IgD-negative memory B cell (primary cell): Measurements from ENCODE around the gene ANKRD1. TPM values are rescaled to one million over a fixed set of nuclear protein-coding genes. Genes with fewer than 3 reads are reported as not detected.

Experiments used
- H3K27ac Mint-ChIP-seq, 3 donors: one replicate each; pipeline ENCODE4 v1.8.0; 2020 to 2022; ENCODE audit warnings: mild to moderate bottlenecking in 3 of 3, mixed read lengths in 3 of 3, moderate library complexity in 1 of 3
- H3K27me3 Mint-ChIP-seq: one replicate; pipeline ENCODE4 v1.8.0; 2021; ENCODE audit warnings: mixed read lengths
- H3K36me3 Mint-ChIP-seq: one replicate; pipeline ENCODE4 v1.8.0; 2020; ENCODE audit warnings: mild to moderate bottlenecking, mixed read lengths
- H3K4me1 Mint-ChIP-seq, 3 donors: one replicate each; pipeline ENCODE4 v1.8.0; 2020 to 2022; ENCODE audit warnings: mixed read lengths in 3 of 3, mild to moderate bottlenecking in 1 of 3
- H3K4me3 Mint-ChIP-seq, 4 donors: one replicate each; pipeline ENCODE4 v1.8.0; 2020 to 2022; ENCODE audit warnings: mild to moderate bottlenecking in 4 of 4, mixed read lengths in 4 of 4, moderate library complexity in 3 of 4
- H3K9me3 Mint-ChIP-seq, 3 donors: one replicate each; pipeline ENCODE4 v1.8.0; 2020 to 2021; ENCODE audit warnings: mixed read lengths in 3 of 3, mild to moderate bottlenecking in 1 of 3
- polyA plus RNA-seq: library from polyadenylated mRNA; unstranded; fragments of 300-500 nt; fragmentation: Illumina TruSeq; gene quantifications from one replicate; pipeline ENCODE4 v1.2.3, GENCODE V29; 2021

Gene ANKRD1
- polyA plus RNA-seq, 1 donor from 2014 or later = not detected

DNA sequence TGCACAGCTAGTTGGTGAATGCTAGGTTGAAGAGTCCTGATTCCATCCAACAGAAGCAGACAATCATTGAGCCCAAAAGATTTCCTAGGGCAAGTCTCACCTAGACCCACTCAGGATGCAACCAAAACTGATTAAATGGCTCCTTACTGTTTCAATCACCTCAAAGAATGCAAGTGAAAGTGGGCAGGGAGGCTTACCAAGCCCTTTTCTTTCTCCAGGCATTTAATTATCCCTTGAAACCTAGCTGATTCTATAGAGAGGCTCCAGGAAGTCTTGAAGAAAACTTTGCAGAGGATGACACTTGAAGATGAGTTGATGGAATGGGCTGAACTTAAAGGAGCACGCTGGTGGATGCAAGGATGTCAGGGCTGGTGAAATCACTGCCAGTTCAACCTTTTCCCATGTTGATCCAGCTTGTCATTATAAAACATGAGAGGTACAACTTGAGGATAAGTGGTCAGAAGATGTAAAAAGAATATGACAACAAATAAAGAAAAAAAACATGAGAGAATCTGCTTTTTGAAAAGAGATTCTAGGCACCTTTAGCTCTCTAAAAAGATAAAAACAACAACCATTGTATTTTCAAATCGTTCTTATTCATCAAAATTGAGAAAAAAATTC lies 2.3 kb upstream of the ANKRD1 start:
- no peak overlapping the region for H3K4me3 Mint-ChIP-seq
- no peak overlapping the region for H3K27ac Mint-ChIP-seq
- H3K9me3 Mint-ChIP-seq = no peaks in the 10 kb centered on the region
- peaks cover 1% of the 10 kb centered on the region for H3K36me3 Mint-ChIP-seq
- peaks cover 3 to 7% (median 5%) of the 10 kb centered on the region in 3 donors for H3K4me1 Mint-ChIP-seq
- no peaks in the 10 kb centered on the region for H3K27me3 Mint-ChIP-seq

DNA sequence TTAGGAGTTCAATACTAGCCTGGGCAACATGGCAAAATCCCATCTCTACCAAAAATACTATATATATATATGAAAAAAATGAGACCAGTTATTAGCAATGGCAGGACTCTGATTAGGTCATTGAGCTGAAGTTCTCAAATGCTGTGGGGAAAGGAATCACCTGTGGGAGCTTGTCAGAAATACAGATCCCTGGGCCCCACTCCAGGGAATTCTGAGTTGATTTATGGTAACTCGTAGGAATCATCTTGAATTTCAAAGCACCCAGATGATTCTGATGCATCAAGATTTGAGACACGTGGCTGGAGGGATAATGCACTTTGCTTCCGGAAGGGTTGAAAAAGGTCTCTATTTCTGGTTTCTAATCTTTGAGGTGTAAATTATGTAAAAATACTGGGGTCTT lies 1.0 kb upstream of the ANKRD1 start:
- H3K4me1 Mint-ChIP-seq = peaks cover 3 to 13% (median 13%) of the 10 kb centered on the region in 3 donors
- H3K27me3 Mint-ChIP-seq = no peaks in the 10 kb centered on the region
- peaks cover 1% of the 10 kb centered on the region for H3K36me3 Mint-ChIP-seq
- H3K4me3 Mint-ChIP-seq = no peak overlapping the region
- no peak overlapping the region for H3K27ac Mint-ChIP-seq
- H3K9me3 Mint-ChIP-seq = no peaks in the 10 kb centered on the region

DNA sequence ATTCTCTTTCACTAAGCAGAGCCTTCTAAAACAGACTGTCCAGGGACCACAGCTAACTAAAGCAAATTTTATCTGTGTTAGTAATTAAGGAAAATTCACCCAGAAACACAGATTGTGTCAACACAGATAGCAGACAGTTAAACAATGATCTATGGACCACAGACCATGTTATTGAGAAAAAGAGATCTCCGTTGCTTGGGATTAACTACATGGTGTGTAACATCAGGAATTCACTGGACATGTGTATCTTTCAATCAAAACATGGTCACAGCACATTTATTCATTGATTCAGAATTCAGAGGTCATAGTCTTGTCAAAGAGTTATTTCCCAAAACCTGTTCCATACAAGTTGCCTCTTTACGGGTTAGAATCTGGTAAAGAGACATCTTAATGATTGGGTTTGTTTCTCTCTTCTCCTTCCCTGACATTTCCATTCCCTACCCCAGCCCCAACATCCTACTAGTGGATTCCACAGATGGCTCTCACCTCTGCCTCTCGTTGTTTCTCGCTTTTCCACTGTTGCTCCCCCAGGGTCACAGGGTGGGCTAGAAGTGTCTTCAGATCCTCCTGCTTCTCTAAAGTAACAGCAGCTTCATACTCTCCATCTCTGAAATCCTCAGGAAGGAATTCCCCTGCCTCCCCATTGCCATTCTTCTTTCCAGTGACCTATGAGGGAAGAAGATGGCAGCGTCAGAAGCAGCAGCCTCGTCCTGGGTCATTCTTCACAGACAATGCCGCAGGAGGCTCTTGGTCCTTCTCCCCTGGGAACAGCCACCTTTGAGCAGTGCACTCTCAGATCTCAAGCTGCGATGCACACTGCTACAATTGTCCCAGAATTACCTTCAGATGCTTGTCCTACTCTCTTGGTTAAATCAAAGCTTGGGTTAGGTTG lies 958 bp downstream of the ANKRD1 start:
- H3K9me3 Mint-ChIP-seq = no peaks in the 10 kb centered on the region
- no peak overlapping the region for H3K4me3 Mint-ChIP-seq
- no peak overlapping the region for H3K27ac Mint-ChIP-seq
- H3K4me1 Mint-ChIP-seq = peaks cover 3 to 13% (median 13%) of the 10 kb centered on the region in 3 donors
- H3K36me3 Mint-ChIP-seq = peaks cover 1% of the 10 kb centered on the region
- H3K27me3 Mint-ChIP-seq = no peaks in the 10 kb centered on the region

GRCh38 chr10:90917968-90918318 lies 2.9 kb downstream of the ANKRD1 start:
- Mint-ChIP-seq H3K4me3 (no peak overlapping the region), H3K27ac (no peak overlapping the region), H3K4me1 (peaks cover 3 to 13% (median 13%) of the 10 kb centered on the region in 3 donors), H3K27me3 (no peaks in the 10 kb centered on the region), H3K9me3 (no peaks in the 10 kb centered on the region), H3K36me3 (peaks cover 1% of the 10 kb centered on the region)

DNA sequence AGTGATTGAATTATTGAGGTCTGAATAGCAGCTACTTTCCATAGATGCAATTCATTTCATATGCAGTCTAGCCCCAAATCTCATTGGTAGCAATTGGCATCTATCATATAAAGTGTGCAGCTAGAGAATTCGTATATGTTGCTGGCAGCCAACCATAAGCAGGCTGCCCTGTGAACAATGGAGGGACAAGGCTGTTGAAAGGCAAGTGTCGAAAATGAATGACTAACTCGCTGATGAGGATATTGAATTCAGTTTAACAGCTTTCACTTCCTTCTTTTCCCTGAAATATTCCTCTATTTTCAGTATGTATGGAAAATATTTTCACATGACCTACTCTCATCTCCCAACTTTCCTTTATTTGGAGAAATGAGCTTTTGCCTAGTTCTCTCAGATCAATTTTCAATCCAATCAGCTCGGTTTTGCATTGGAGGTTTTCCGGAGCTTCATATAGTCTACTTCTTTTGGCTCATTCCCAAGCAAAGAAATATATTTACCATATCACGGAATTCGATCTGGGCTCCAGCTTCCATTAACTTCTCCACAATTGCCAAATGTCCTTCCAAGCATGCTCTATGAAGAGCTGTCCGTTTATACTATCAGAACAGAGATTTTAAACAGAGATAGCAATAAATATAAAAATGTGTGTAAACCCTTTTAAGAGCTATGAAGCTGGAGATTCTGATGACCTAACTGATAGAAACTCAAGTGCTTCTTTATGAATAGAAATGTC lies 3.5 kb downstream of the ANKRD1 start:
- no peak overlapping the region for H3K4me3 Mint-ChIP-seq
- H3K27me3 Mint-ChIP-seq = no peaks in the 10 kb centered on the region
- peaks cover 3 to 13% (median 13%) of the 10 kb centered on the region in 3 donors for H3K4me1 Mint-ChIP-seq

DNA sequence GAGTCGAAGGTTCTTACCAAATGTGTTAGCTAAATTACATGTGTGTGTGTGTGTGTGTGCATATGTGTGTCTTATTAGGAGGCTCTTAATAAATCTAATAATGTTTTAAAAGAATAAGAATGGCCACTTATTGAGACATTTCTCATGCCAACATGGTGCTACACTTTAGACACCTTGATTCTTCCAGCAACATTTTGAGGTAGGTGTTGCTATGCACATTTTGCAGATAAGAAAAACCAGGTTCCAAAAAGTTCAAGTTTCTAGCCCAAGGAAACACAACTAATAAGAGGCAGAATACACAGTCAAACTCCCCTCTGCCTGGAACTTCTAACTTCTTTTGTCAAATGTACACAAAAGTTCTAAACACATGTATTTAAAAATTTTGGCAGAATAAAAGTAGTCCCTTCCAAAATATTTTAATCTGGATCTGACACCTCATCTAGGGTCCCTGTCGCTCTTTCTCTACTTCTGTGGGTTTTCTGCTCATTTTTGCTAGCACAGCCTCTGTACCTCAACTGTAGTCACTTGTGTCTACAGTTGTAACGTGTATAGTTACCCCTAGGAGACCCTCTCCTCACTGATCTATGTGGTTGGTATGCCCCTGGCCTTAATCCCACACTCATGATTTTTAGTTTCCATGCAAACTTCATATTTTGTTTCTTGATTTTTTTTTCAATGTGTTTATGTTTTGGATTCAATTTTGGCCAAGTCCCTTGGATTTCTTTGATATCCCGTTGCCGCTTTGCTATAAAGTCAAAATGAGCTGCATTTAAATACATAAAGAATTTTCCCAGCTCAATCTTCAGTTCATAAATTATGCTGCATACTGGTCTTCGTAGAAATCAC lies 4.3 kb downstream of the ANKRD1 start:
- no peaks in the 10 kb centered on the region for H3K27me3 Mint-ChIP-seq
- H3K9me3 Mint-ChIP-seq = no peaks in the 10 kb centered on the region
- H3K4me3 Mint-ChIP-seq = no peak overlapping the region
- no peak overlapping the region for H3K27ac Mint-ChIP-seq
- H3K36me3 Mint-ChIP-seq = no peaks in the 10 kb centered on the region
- H3K4me1 Mint-ChIP-seq = peaks cover 5 to 16% (median 15%) of the 10 kb centered on the region in 3 donors

More for the DNA sequence above, 3.5 kb downstream of the ANKRD1 start:
- Mint-ChIP-seq H3K36me3 (peaks cover 1% of the 10 kb centered on the region), H3K9me3 (no peaks in the 10 kb centered on the region), H3K27ac (no peak overlapping the region)

DNA sequence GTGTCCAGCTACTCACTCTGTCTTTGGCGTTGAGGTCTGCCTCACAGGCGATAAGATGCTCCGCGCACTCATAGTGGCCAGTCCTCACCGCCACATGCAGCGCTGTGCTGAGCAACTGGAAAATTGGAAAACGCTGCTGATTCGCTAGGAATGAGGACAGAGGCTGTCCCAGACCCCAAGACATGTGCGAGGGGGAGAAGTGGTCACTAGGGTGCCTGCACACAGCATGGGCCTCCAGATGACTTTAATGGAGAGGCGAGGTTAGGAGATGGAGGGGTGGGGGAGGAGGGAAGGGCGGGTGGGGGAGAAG lies 5.2 kb downstream of the ANKRD1 start:
- H3K36me3 Mint-ChIP-seq = no peaks in the 10 kb centered on the region
- H3K9me3 Mint-ChIP-seq = no peaks in the 10 kb centered on the region
- no peak overlapping the region for H3K27ac Mint-ChIP-seq
- H3K27me3 Mint-ChIP-seq = no peaks in the 10 kb centered on the region
- H3K4me3 Mint-ChIP-seq = no peak overlapping the region
- peaks cover 5 to 18% (median 15%) of the 10 kb centered on the region in 3 donors for H3K4me1 Mint-ChIP-seq

GRCh38 chr10:90914992-90915765 lies 5.7 kb downstream of the ANKRD1 start:
- Mint-ChIP-seq H3K4me3 (no peak overlapping the region), H3K9me3 (no peaks in the 10 kb centered on the region), H3K4me1 (peaks cover 5 to 18% (median 15%) of the 10 kb centered on the region in 3 donors), H3K36me3 (no peaks in the 10 kb centered on the region), H3K27ac (no peak overlapping the region), H3K27me3 (no peaks in the 10 kb centered on the region)

DNA sequence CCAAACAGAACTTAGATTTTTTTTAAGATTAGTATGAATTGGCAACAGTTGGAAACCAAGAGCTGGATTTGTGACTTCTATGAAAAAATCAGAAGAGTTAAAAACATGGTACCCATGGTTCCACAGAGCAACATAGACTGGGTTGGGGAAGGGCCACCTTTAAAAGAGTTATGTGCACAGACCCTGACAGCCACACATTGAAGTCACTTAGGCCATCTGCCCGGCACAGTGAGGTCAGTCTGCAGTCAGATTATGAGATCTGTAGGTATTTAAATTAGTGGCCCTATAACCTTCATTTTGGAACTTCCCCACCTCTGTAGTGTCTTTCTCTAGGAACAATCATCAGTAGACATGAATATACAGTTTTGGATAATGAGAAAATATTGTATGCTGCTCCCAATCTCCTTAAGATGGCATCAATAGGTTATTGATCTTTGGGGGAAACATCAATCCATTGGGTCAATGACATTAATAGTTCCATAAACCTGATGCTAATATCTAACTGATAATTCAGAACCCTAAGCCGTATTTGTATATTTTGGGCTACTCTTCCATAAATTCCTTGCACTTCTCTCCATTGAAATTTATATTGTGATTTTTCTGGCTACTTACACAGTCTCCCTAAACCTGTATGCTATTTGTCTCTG lies 7.0 kb downstream of the ANKRD1 start:
- Mint-ChIP-seq H3K4me1 (peaks cover 5 to 18% (median 14%) of the 10 kb centered on the region in 3 donors), H3K4me3 (no peak overlapping the region), H3K27ac (no peak overlapping the region), H3K36me3 (no peaks in the 10 kb centered on the region), H3K9me3 (no peaks in the 10 kb centered on the region), H3K27me3 (no peaks in the 10 kb centered on the region)

DNA sequence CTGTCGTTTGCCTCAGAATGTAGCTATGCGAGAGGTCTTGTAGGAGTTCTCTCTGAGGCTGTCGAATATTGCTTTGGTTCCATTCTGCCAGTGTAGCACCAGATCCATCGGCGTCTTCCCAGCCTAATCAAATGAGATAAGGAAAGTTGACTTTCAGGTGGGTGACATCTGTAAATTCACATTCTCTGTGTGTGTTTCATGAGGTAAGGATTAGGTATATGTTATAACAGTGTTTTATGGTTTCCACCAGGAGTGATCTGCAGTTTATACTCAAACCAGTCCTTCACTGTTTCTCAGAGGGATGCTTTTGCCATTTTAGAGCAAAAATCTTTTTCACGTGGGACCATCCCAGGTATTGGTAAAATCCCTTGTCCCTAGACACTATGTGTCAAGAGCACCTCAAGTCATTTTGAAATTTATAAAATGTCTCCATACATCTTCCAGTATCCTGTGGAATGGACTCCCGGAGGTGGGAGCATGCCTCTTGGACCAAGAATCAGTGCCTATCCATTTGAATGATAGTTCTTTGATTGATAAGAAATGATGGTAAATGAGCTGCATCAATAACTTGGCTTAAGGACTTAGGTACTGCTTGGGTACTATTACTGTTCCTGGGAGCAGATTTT lies 7.9 kb downstream of the ANKRD1 start:
- Mint-ChIP-seq H3K27me3 (no peaks in the 10 kb centered on the region), H3K27ac (no peak overlapping the region), H3K9me3 (no peaks in the 10 kb centered on the region), H3K4me1 (peaks cover 2 to 11% (median 5%) of the 10 kb centered on the region in 3 donors), H3K4me3 (no peak overlapping the region), H3K36me3 (no peaks in the 10 kb centered on the region)

- H3K27ac Mint-ChIP-seq = no peak overlapping the region
- H3K9me3 Mint-ChIP-seq = no peaks in the 10 kb centered on the region
- H3K27me3 Mint-ChIP-seq = no peaks in the 10 kb centered on the region
- peaks cover 2 to 4% (median 2%) of the 10 kb centered on the region in 3 donors for H3K4me1 Mint-ChIP-seq
- peak overlapping the region in 1 of 4 donors; percentile 20 for H3K4me3 Mint-ChIP-seq
- peaks cover 3% of the 10 kb centered on the region for H3K36me3 Mint-ChIP-seq
Observed at GRCh38 chr10:90912174-90912573, 8.7 kb downstream of the ANKRD1 start.

DNA sequence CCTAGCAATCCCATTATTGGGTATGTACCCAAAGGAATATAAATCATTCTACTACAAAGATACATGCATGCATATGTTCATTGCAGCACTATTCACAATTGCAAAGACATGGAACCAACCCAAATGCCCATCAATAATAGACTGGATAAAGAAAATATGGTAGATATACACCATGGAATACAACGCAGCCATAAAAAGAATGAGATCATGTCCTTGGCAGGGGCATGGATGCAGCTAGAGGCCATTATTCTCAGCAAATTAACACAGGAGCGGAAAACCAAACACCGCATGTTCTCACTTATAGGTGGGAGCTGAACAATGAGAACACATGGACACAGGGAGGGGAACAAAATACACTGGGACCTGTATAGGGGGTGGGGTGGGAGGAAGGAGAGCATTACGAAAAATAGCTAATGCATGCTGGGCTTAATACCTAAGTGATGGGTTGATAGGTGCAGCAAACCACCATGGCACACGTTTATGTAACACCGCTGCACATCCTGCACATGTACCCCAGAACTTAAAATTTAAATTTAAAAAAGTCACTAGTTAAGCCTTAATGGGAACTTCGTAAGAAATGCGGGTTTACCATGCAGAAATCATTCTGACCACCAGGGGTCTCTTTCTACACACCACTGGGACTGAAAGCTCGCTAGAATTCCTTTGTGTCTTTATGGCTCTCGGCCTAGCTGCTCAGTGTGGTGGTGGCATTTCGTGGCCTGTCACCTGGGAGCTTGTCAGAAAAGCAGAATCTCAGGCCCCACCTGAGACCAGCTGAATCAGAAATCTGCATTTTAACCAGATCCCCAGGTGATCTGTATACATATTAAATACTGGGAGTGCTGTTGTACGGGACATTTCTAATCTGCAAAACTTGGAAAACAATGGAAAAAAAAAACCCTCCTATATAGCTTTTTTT lies 9.5 kb downstream of the ANKRD1 start:
- no peaks in the 10 kb centered on the region for H3K27me3 Mint-ChIP-seq
- no peaks in the 10 kb centered on the region for H3K9me3 Mint-ChIP-seq
- H3K27ac Mint-ChIP-seq = no peak overlapping the region
- H3K4me3 Mint-ChIP-seq = no peak overlapping the region
- H3K4me1 Mint-ChIP-seq = peaks cover 2 to 4% (median 2%) of the 10 kb centered on the region in 3 donors
- peaks cover 3% of the 10 kb centered on the region for H3K36me3 Mint-ChIP-seq
